PFSK-1 (cell line): ENCODE results near the gene FBXL19.

Experiments
- FOXP2 ChIP-seq: optimal IDR thresholded peaks from 2 replicates; pipeline ENCODE3; 2011; ENCODE audit warnings: borderline replicate concordance, control low read depth, inconsistent platforms; ENCODE audit not compliant: insufficient read depth; ENCODE audit errors: extremely low read length, extremely low read depth
- POLR2AphosphoS5 ChIP-seq: IDR thresholded peaks from 2 replicates; pipeline ENCODE4 v1.6.1; 2012; ENCODE audit warnings: low read depth, mild to moderate bottlenecking, control low read depth, low read length, moderate library complexity

GRCh38 chr16:30947541-30947858 lies 24.1 kb downstream of the FBXL19 start:
- TF ChIP-seq POLR2AphosphoS5: no peak
- no peak for TF ChIP-seq FOXP2
